SK-N-MC (cell line): ENCODE results near the gene ZKSCAN3.
"Not testable (repeated sequence)": the region's sequence is repeated elsewhere in the genome, so short reads cannot be mapped to it uniquely, and the experiment has no call there.

Experiments used
- DNase-seq: peaks from one replicate; pipeline ENCODE4 v3.0.0-alpha.2; 2011; ENCODE audit warnings: low read depth, low spot score
- H3K27ac ChIP-seq: fragments of 200-600 bp; sonication (generic); 2 replicates; pipeline ENCODE4 v1.5.1; 2016; ENCODE audit warnings: mixed run types
- H3K36me3 ChIP-seq: fragments of 200-600 bp; sonication (generic); 2 replicates; pipeline ENCODE4 v1.6.1; 2017; ENCODE audit warnings: antibody characterized with exemption, low read length, mixed read lengths; ENCODE audit not compliant: insufficient read depth
- H3K4me3 ChIP-seq: fragments of 200-600 bp; sonication (generic); 2 replicates; pipeline ENCODE4 v1.5.1; 2016
- H3K9ac ChIP-seq: fragments of 200-600 bp; sonication (generic); 2 replicates; pipeline ENCODE4 v1.8.0; 2017; ENCODE audit warnings: mixed run types, mixed read lengths; ENCODE audit not compliant: insufficient read length
- H3K9me3 ChIP-seq: fragments of 200-600 bp; sonication (generic); 2 replicates; pipeline ENCODE4 v1.6.1; 2017; ENCODE audit warnings: low read depth, mild to moderate bottlenecking, antibody characterized with exemption, low read length, moderate library complexity, mixed read lengths
- EZH2 ChIP-seq: fragments of 200-600 bp; sonication (generic); IDR thresholded peaks from one replicate; pipeline ENCODE4 v1.6.1; 2017; ENCODE audit warnings: antibody characterized with exemption
- FOXP2 ChIP-seq: optimal IDR thresholded peaks from 2 replicates; pipeline ENCODE3; 2011; ENCODE audit warnings: mild to moderate bottlenecking, moderate library complexity; ENCODE audit not compliant: insufficient read depth; ENCODE audit errors: extremely low read length, control extremely low read depth
- POLR2AphosphoS5 ChIP-seq: IDR thresholded peaks from 2 replicates; pipeline ENCODE4 v1.6.1; 2012; ENCODE audit warnings: mild to moderate bottlenecking, low read depth, low read length, borderline replicate concordance

The ZKSCAN3 gene

GRCh38 chr6:28349892-28350737 lies at the start of gene ZKSCAN3:
Gene ZKSCAN3, plus strand, starts transcription at chr6:28349947. Its CDS starts 9,640 bp downstream, at chr6:28359587.
- Histone ChIP-seq H3K4me3 (peak within 1 kb of the TSS; percentile 90), H3K9ac (peak within 1 kb of the TSS; percentile 88), H3K36me3 (no peaks in the 10 kb centered on the region), H3K27ac (no peak within 1 kb of the TSS; the same call in 1 of the 2 replicates), H3K9me3 (no peaks in the 10 kb centered on the region)
- peak; percentile 24 for DNase-seq
- TF ChIP-seq POLR2AphosphoS5: peak; percentile 95
- no peak for TF ChIP-seq EZH2
- TF ChIP-seq FOXP2: no peak

DNA sequence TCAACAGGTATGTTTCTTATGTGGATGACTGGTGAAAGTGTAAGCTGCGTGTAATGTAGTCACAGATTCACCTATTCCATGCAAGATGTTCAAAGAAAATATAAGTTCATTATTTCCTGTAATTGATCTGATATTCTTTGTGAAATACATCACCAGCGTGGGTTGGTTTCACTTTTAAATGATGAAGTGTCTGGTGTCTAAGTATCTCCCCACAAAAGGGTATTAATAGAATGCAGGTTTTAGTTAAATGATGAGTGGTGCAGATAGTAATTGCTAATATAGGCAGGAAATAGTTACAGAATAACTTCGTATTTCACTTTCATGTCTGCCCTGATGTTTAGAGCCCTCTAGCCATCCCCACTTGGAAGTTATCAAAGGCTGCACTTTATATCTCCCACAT lies 46.2 kb upstream of the ZKSCAN3 start:
- Histone ChIP-seq H3K4me3 (no peak overlapping the region), H3K36me3 (peaks cover 8% of the 10 kb centered on the region; the same call in 1 of the 2 replicates), H3K9me3 (no peaks in the 10 kb centered on the region), H3K9ac (no peak overlapping the region), H3K27ac (no peak overlapping the region)
- no peak for TF ChIP-seq POLR2AphosphoS5
- no peak for TF ChIP-seq EZH2
- no peak for TF ChIP-seq FOXP2
- no peak for DNase-seq

GRCh38 chr6:28306363-28306762 lies 43.4 kb upstream of the ZKSCAN3 start:
- not testable (repeated sequence) for H3K4me3 ChIP-seq, H3K9me3 ChIP-seq, H3K27ac ChIP-seq, H3K9ac ChIP-seq, H3K36me3 ChIP-seq, DNase-seq

- Histone ChIP-seq H3K36me3 (no peaks in the 10 kb centered on the region), H3K27ac (no peak overlapping the region), H3K9me3 (no peaks in the 10 kb centered on the region), H3K9ac (no peak overlapping the region), H3K4me3 (no peak overlapping the region)
- DNase-seq: no peak
- TF ChIP-seq EZH2: no peak
- TF ChIP-seq POLR2AphosphoS5: no peak
- no peak for TF ChIP-seq FOXP2
Observed at GRCh38 chr6:28311139-28311823, 38.5 kb upstream of the ZKSCAN3 start.

- no peak for DNase-seq
- H3K9me3 ChIP-seq: no peaks in the 10 kb centered on the region
- H3K27ac ChIP-seq: no peak overlapping the region
- TF ChIP-seq POLR2AphosphoS5: no peak
- no peak overlapping the region for H3K9ac ChIP-seq
- no peaks in the 10 kb centered on the region for H3K36me3 ChIP-seq
- H3K4me3 ChIP-seq: no peak overlapping the region
Observed at GRCh38 chr6:28312939-28313338, 36.8 kb upstream of the ZKSCAN3 start.

- Histone ChIP-seq H3K4me3 (no peak overlapping the region), H3K36me3 (no peaks in the 10 kb centered on the region), H3K9me3 (no peaks in the 10 kb centered on the region), H3K9ac (no peak overlapping the region), H3K27ac (no peak overlapping the region)
- DNase-seq: no peak
- TF ChIP-seq POLR2AphosphoS5 (no peak), FOXP2 (no peak), EZH2 (no peak)
Observed at GRCh38 chr6:28315628-28316027, 34.1 kb upstream of the ZKSCAN3 start.

DNA sequence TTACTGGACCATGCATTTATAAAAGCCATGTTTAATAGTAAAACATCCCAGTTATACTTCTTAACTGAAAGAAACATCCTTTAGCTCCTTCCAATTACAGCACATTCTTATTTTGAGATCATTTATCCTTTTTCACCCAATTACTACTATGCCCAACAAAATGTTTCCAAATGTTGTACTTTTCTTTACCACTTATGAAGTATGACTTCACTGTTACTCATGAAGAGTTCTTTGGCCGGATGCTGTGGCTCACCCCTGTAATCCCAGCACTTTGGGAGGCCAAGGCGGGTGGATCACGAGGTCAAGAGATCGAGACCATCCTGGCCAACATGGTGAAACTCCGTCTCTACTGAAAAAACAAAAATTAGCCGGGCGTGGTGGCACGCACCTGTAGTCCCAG lies 31.9 kb upstream of the ZKSCAN3 start:
- H3K9ac ChIP-seq, H3K27ac ChIP-seq, DNase-seq, H3K9me3 ChIP-seq, H3K36me3 ChIP-seq, H3K4me3 ChIP-seq: not testable (repeated sequence)

DNA sequence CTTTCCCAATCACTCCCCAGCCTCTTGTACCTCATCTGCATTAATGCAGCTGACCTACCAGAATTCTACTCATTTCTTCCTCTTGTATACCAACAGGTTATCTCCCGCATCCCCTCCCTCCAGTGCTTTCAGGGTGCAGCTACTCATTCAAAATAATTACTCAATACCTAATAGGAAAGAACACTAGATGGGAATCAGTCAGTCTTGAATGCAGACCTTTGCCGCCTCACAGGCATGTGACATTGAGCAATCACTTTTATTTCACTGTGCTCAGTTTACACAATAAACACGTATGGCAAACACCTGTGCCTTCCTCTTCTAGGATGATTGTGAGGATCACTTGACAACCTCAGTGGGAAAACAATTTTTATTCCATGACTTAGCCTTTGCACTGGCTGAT lies 27.1 kb upstream of the ZKSCAN3 start:
- no peaks in the 10 kb centered on the region for H3K9me3 ChIP-seq
- H3K9ac ChIP-seq: no peak overlapping the region
- DNase-seq: no peak
- H3K4me3 ChIP-seq: no peak overlapping the region
- H3K36me3 ChIP-seq: no peaks in the 10 kb centered on the region
- no peak overlapping the region for H3K27ac ChIP-seq
- TF ChIP-seq FOXP2 (no peak), EZH2 (no peak), POLR2AphosphoS5 (no peak)
